B cell (primary cell): Measurements from ENCODE around the gene LCOR. TPM values are rescaled to one million over a fixed set of nuclear protein-coding genes. Genes with fewer than 3 reads are reported as not detected.

Experiments used
- ATAC-seq: fragments of 200-7000 bp; cut with Tn5 transposase; one replicate; pipeline ENCODE4 v1.10.0; 2021; ENCODE audit warnings: low read depth, mild to moderate bottlenecking, moderate number of reproducible peaks, moderate library complexity
- CTCF ChIA-PET: fragments of 350-600 bp; sonication (Branson Sonifier 250); formaldehyde crosslinking; loops from one replicate; lab custom pipeline; 2021; ENCODE audit warnings: antibody characterized with exemption, inconsistent platforms; lab: Charles Lee
- POLR2A ChIA-PET: fragments of 350-600 bp; sonication (Branson Sonifier 250); formaldehyde crosslinking; loops from one replicate; lab custom pipeline; 2021; ENCODE audit warnings: antibody characterized with exemption; lab: Charles Lee
- DNase-seq: peaks from one replicate; pipeline ENCODE4 v3.0.0; 2013
- H2AFZ ChIP-seq: 2 replicates; pipeline ENCODE4 v1.6.1; 2012; ENCODE audit warnings: mild to moderate bottlenecking, low read depth, low read length; ENCODE audit not compliant: insufficient read depth, poor library complexity, severe bottlenecking
- H3K27ac ChIP-seq, 2 donors: 1 replicate in 1 of 2; 2 replicates in 1 of 2; pipeline ENCODE4 v1.5.1; 2012 to 2013; ENCODE audit warnings: low read length in 2 of 2, mild to moderate bottlenecking in 2 of 2, moderate library complexity in 1 of 2
- H3K27me3 ChIP-seq, 4 experiments: fragments of 200-600 bp in 1 of 4; sonication (generic) in 1 of 4; replicated peaks in 1 of 4; 1 replicate in 2 of 4; 2 replicates in 2 of 4; pipeline versions ENCODE4 v1.6.1 to v1.7.0; 2013 to 2016; ENCODE audit warnings: low read length in 3 of 4, mild to moderate bottlenecking in 2 of 4, mixed read lengths in 1 of 4, moderate library complexity in 1 of 4; ENCODE audit not compliant: insufficient read depth in 4 of 4, control insufficient read depth in 3 of 4; ENCODE audit errors: control extremely low read depth in 1 of 4
- H3K36me3 ChIP-seq, 2 experiments: replicated peaks in 1 of 2; 1 replicate in 1 of 2; 2 replicates in 1 of 2; pipeline versions ENCODE4 v1.6.1 to v1.7.1; 2013; ENCODE audit warnings: low read length in 1 of 2; ENCODE audit not compliant: insufficient read depth in 2 of 2, control insufficient read depth in 1 of 2; ENCODE audit errors: control extremely low read depth in 1 of 2, extremely low read depth in 1 of 2
- H3K4me1 ChIP-seq, 2 donors: fragments of 200-600 bp in 1 of 2; sonication (generic) in 1 of 2; 1 replicate in 1 of 2; 2 replicates in 1 of 2; pipeline versions ENCODE4 v1.5.1 to v1.6.1; 2013 to 2017; ENCODE audit warnings: low read length in 2 of 2; ENCODE audit not compliant: control insufficient read depth in 2 of 2, insufficient read depth in 2 of 2
- H3K4me2 ChIP-seq: replicated peaks from 2 replicates; pipeline ENCODE3; 2012; ENCODE audit warnings: mild to moderate bottlenecking, low read depth, low read length; ENCODE audit not compliant: poor library complexity, severe bottlenecking
- H3K4me3 ChIP-seq, 5 experiments: fragments of 200-600 bp in 1 of 5; sonication (generic) in 1 of 5; 1 replicate in 3 of 5; 2 replicates in 2 of 5; pipeline versions ENCODE4 v1.5.1 to v1.7.0; 2011 to 2016; ENCODE audit warnings: low read length in 4 of 5, mild to moderate bottlenecking in 4 of 5, low read depth in 2 of 5, control low read depth in 1 of 5, moderate library complexity in 1 of 5; ENCODE audit not compliant: insufficient read depth in 1 of 5; ENCODE audit errors: control extremely low read depth in 1 of 5, extremely low read depth in 1 of 5
- H3K79me2 ChIP-seq: fragments of 200-600 bp; sonication (generic); one replicate; pipeline ENCODE4 v1.6.0; 2016; ENCODE audit warnings: low read length; ENCODE audit not compliant: control insufficient read depth, insufficient read depth
- H3K9ac ChIP-seq: fragments of 200-600 bp; sonication (generic); 2 replicates; pipeline ENCODE4 v1.6.1; 2017; ENCODE audit warnings: mild to moderate bottlenecking, low read length, moderate library complexity
- H3K9me3 ChIP-seq, 3 donors: one replicate each; pipeline versions ENCODE4 v1.6.1 to v1.7.1; 2013; ENCODE audit warnings: low read length in 2 of 3; ENCODE audit not compliant: control insufficient read depth in 2 of 3, insufficient read depth in 1 of 3; ENCODE audit errors: control extremely low read depth in 1 of 3
- H4K20me1 ChIP-seq: 2 replicates; pipeline ENCODE4 v1.6.0; 2012; ENCODE audit warnings: mild to moderate bottlenecking, low read length; ENCODE audit not compliant: insufficient read depth, control insufficient read depth, poor library complexity, severe bottlenecking
- H3K27ac Mint-ChIP-seq: one replicate; pipeline ENCODE4 v1.8.0; 2021; ENCODE audit warnings: mixed read lengths
- H3K27me3 Mint-ChIP-seq: one replicate; pipeline ENCODE4 v1.8.0; 2021; ENCODE audit warnings: mixed read lengths
- H3K4me1 Mint-ChIP-seq: one replicate; pipeline ENCODE4 v1.8.0; 2021; ENCODE audit warnings: mixed read lengths
- H3K4me3 Mint-ChIP-seq: one replicate; pipeline ENCODE4 v1.8.0; 2021; ENCODE audit warnings: mixed read lengths
- H3K9me3 Mint-ChIP-seq: one replicate; pipeline ENCODE4 v1.8.0; 2022; ENCODE audit warnings: mixed read lengths; ENCODE audit not compliant: insufficient read depth
- EZH2 ChIP-seq: IDR thresholded peaks from 2 replicates; pipeline ENCODE4 v1.6.1; 2012; ENCODE audit warnings: borderline replicate concordance, low read depth, mild to moderate bottlenecking, moderate library complexity, low read length; ENCODE audit not compliant: insufficient read depth, poor library complexity, severe bottlenecking
- WGBS: methylation state at CpG from one replicate; pipeline ENCODE4 v1.1.5; 2013; ENCODE audit warnings: missing lambda C conversion rate; ENCODE audit not compliant: insufficient coverage; 5-methylcytosine and 5-hydroxymethylcytosine counted together
- intact Hi-C: fragments of 100-400 bp; cut with micrococcal nuclease; formaldehyde crosslinking; loops from one replicate; pipeline ENCODE4 v1.10.0; 2022
- polyA plus RNA-seq: library from polyadenylated mRNA; depleted of rRNA; stranded (reverse); fragments of >200 nt; gene quantifications from 2 replicates; pipeline ENCODE4 v1.2.3, GENCODE V29; 2012
- total RNA-seq, 2 donors: library from RNA; stranded (reverse); fragments of 120-200 nt in 1 of 2; gene quantifications; 1 replicate in 1 of 2; 2 replicates in 1 of 2; pipeline versions ENCODE4 v1.2.3 to v1.2.4, GENCODE V29; 2013 to 2022
- TF ChIP-seq, protein P1 (sequence below): fragments of 200-600 bp; IDR thresholded peaks from one replicate; pipeline ENCODE4 v1.8.0; 2022; ENCODE audit warnings: antibody characterized with exemption, mild to moderate bottlenecking

LCOR gene
- total and polyA plus RNA-seq, 2 donors (not counting 1 experiment from before 2014, with no cell fraction given) = 5.1 to 70.0 TPM

DNA sequence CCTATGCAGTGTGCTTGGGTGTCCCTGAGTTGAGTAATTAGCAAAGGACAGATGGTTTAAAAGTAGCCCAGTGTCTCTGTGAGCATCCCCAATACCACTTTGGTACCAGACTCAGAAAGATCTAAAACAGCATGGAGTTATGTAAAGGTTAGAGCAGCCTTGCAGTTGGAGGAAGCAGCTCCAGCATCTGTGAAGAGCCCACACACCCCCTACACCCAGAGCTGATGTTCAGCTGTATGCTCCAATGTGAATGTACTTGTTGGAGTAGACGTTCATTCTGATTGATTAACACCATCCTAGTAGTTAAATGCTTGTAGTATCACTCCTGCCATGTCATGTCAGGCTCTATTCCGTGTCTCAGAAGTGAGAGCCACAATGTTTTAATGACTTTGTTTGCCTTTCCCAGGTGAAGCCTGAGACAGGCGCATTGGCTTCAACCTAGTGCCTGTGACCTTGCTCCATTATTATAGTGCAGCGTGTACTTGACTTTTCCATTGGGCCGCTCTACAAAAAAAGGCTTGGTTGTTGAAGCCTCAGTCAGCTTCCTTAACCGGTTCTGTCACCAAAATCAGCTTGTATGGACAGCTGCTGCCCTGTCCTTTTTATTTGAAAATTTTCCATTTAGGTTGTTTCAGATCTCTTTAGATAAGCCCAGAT lies 154.2 kb downstream of the LCOR start:
- Histone ChIP-seq H3K27me3 (no peaks in the 10 kb centered on the region), H3K4me2 (no peak overlapping the region), H3K27ac (no peak overlapping the region), H3K36me3 (peaks cover 9 to 14% of the 10 kb centered on the region in 2 experiments), H3K9ac (no peak overlapping the region), H3K79me2 (no peaks in the 10 kb centered on the region), H3K9me3 (no peaks in the 10 kb centered on the region), H4K20me1 (no peaks in the 10 kb centered on the region), H2AFZ (no peak overlapping the region), H3K4me3 (no peak overlapping the region), H3K4me1 (peaks cover 15 to 17% of the 10 kb centered on the region in 2 donors)
- no peak for TF ChIP-seq EZH2
- TF ChIP-seq, protein P1, sequence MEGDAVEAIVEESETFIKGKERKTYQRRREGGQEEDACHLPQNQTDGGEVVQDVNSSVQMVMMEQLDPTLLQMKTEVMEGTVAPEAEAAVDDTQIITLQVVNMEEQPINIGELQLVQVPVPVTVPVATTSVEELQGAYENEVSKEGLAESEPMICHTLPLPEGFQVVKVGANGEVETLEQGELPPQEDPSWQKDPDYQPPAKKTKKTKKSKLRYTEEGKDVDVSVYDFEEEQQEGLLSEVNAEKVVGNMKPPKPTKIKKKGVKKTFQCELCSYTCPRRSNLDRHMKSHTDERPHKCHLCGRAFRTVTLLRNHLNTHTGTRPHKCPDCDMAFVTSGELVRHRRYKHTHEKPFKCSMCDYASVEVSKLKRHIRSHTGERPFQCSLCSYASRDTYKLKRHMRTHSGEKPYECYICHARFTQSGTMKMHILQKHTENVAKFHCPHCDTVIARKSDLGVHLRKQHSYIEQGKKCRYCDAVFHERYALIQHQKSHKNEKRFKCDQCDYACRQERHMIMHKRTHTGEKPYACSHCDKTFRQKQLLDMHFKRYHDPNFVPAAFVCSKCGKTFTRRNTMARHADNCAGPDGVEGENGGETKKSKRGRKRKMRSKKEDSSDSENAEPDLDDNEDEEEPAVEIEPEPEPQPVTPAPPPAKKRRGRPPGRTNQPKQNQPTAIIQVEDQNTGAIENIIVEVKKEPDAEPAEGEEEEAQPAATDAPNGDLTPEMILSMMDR = no peak
- intact Hi-C loops = no loop called here
- ChIA-PET CTCF (interaction anchor here (0.8 to 1.3 kb wide), 4 partner anchors 9 to 53 kb away, joined by 3 to 4 read pairs (median 3); no protein-coding TSS in a partner anchor), POLR2A (no interaction called here)
- Mint-ChIP-seq H3K27me3 (no peaks in the 10 kb centered on the region), H3K27ac (no peak overlapping the region), H3K4me3 (no peak overlapping the region), H3K9me3 (no peaks in the 10 kb centered on the region), H3K4me1 (peaks cover 20% of the 10 kb centered on the region)
- WGBS = 89% methylated on average over 6 of the region's 6 CpGs
- no peak for ATAC-seq
- DNase-seq = no peak

DNA sequence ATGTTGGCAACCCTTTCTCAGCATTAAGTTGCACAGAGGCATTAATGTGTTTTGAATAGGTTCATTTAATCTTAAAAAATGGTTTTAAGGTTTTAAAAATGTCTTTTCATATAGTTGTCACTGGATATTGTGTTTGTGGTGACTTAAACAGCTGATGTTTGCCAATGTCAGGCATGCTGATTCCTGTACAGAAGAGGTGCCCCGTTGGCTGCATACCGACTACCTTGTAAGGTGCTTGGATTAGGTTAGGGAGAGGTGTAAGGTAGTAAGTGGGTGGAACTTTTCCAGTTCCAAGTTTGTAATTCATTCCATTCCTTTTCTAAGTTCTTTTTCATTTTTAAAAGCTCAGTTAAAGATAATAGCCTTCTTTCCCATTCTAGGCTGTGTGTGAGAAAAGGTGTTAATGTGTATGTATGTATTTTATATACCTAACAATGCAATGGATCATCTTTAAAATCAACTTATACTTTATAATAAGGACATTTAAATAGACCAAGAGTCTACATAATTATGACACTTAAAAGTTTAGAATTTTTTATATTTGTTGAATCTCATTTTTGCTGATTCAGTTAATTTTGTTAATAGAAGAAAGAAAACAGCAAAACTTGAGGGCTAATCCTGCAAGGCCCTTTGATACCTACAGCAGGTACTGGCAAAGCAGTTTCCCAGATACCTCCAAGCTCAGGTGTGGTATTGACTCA lies 155.2 kb downstream of the LCOR start:
- Mint-ChIP-seq H3K4me1 (peaks cover 21% of the 10 kb centered on the region), H3K27ac (no peak overlapping the region), H3K9me3 (no peaks in the 10 kb centered on the region), H3K27me3 (no peaks in the 10 kb centered on the region), H3K4me3 (no peak overlapping the region)
- Histone ChIP-seq H3K9ac (no peak overlapping the region), H3K4me1 (peaks cover 15 to 17% of the 10 kb centered on the region in 2 donors), H3K4me3 (no peak overlapping the region), H2AFZ (no peak overlapping the region), H3K79me2 (no peaks in the 10 kb centered on the region), H3K27ac (no peak overlapping the region), H3K27me3 (no peaks in the 10 kb centered on the region), H4K20me1 (no peaks in the 10 kb centered on the region), H3K36me3 (peaks cover 5% of the 10 kb centered on the region in 2 experiments), H3K4me2 (no peak overlapping the region), H3K9me3 (no peaks in the 10 kb centered on the region)
- ChIA-PET CTCF (interaction anchor here (0.9 kb wide), 1 partner anchor 10 kb away, joined by 3 read pairs; no protein-coding TSS in a partner anchor), POLR2A (no interaction called here)
- no CpG with 5 or more reads among the region's 2 CpGs for WGBS
- DNase-seq (no peak), ATAC-seq (no peak)
- intact Hi-C loops = no loop called here
- TF ChIP-seq EZH2 = no peak
- TF ChIP-seq, protein P1 = no peak
